Measurements from ENCODE around the gene SINHCAF.

Gene SINHCAF

GRCh38 chr12:31272607-31273225 lies 53.2 kb downstream of the SINHCAF start:
- no peak for TF ChIP-seq CTCF (IDR thresholded peaks at IDR 0.05; ENCODE audit: insufficient read depth, low read depth, low read length, missing control alignments)
- no peak for DNase-seq (ENCODE audit: low read depth)
- no peak overlapping the region for H3K4me3 ChIP-seq (ENCODE audit: low read depth, low read length)

- no peak for DNase-seq (ENCODE audit: low read depth)
- TF ChIP-seq CTCF (IDR thresholded peaks at IDR 0.05; ENCODE audit: insufficient read depth, low read depth, low read length, missing control alignments) = no peak
- no peak overlapping the region for H3K4me3 ChIP-seq (ENCODE audit: low read depth, low read length)
These were observed 58.0 kb downstream of the SINHCAF start for GRCh38 chr12:31267966-31268365.

DNA sequence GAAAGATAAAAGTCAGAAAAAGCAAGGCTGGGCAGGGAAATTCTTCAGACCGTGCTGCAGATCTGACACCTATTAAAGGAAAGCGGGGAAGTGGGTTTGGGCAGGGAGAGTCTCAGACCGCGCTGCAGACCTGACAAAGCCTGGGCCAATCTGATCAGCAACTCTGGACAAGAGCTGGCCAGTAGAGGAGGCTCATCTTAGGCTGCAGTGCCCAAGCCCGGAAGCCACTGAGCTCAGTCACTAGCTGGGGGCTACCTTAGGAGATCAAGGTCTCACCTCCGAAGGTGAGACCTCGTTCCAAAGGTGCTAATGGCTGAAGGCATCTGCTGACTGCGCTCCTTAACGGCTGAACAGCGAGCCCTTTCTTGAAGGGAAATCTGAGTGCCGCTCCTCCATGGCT lies 60.2 kb downstream of the SINHCAF start:
- no peak overlapping the region for H3K4me3 ChIP-seq (ENCODE audit: low read depth, low read length)
- DNase-seq (ENCODE audit: low read depth) = no peak
- no peak for TF ChIP-seq CTCF (IDR thresholded peaks at IDR 0.05; ENCODE audit: insufficient read depth, low read depth, low read length, missing control alignments)

GRCh38 chr12:31263661-31264060 lies 62.3 kb downstream of the SINHCAF start:
- DNase-seq (ENCODE audit: low read depth) = no peak
- no peak overlapping the region for H3K4me3 ChIP-seq (ENCODE audit: low read depth, low read length)
- TF ChIP-seq CTCF (IDR thresholded peaks at IDR 0.05; ENCODE audit: insufficient read depth, low read depth, low read length, missing control alignments) = no peak

DNA sequence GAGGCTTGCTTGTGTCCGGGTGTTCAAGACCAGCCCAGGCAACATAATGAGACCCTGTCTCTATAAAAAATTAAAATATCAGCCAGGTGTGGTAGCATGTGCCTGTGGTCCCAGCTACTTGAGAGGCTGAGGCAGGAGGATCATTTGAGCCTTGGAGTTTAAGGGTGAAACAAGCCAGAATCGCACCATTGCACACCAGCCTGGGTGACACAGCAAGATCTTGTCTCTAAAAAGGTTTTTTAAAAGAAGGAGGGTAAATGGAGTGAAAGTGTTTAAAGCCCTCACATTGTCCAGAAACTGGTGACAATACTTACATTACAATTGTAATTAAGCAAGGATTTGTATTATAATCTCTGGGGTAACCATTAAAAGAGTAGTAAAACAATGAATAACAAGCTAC lies 64.2 kb downstream of the SINHCAF start:
- H3K4me3 ChIP-seq (ENCODE audit: low read depth, low read length) = no peak overlapping the region
- TF ChIP-seq CTCF (IDR thresholded peaks at IDR 0.05; ENCODE audit: insufficient read depth, low read depth, low read length, missing control alignments) = no peak

DNA sequence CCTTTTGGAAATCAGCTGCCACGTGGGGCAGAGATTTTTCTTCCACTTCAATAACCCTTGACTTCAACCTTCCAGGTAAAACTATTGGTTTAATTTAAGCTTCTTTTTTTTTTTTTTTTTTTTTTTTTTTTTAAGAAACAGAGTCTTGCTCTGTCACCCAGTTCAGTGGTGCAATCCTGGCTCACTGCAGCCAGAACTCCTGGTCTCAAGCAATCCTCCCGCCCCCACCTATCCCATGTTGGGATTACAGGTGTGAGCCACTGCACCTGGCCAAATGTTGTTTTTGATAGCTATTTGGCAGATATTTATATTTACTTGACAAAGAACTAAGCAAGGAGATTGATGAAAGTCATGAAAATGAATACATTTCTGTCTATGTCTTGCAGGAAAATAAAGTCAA lies 65.1 kb downstream of the SINHCAF start:
- H3K4me3 ChIP-seq (ENCODE audit: low read depth, low read length) = no peak overlapping the region
- no peak for DNase-seq (ENCODE audit: low read depth)
- TF ChIP-seq CTCF (IDR thresholded peaks at IDR 0.05; ENCODE audit: insufficient read depth, low read depth, low read length, missing control alignments) = no peak

More for the DNA sequence above, 64.2 kb downstream of the SINHCAF start:
- DNase-seq (ENCODE audit: low read depth) = no peak
